Measurements from ENCODE around the gene LMNA. TPM values are rescaled to one million over a fixed set of nuclear protein-coding genes. Genes with fewer than 3 reads are reported as not detected.

Gene LMNA
- total RNA-seq, 1 experiment from 2014 or later, result 225 TPM

- no peaks in the 10 kb centered on the region for H3K27me3 ChIP-seq (replicated peaks; ENCODE audit: insufficient read depth, low read depth, low read length, poor library complexity)
- CTCF ChIA-PET, result interaction anchor here (0.5 to 2.7 kb wide), 7 partner anchors 39 to 131 kb away, joined by 3 to 28 read pairs (median 5); partner anchors contain the start of gene PMF1
- no peaks in the 10 kb centered on the region for H3K36me3 ChIP-seq (ENCODE audit: insufficient read depth, low read length, poor library complexity, severe bottlenecking)
- no peak overlapping the region for H3K27ac ChIP-seq (ENCODE audit: low read depth, low read length, poor library complexity, severe bottlenecking)
- no peak for DNase-seq (ENCODE audit: low spot score)
- BruUV-seq (replicated peaks), result no TSS peak
- H3K4me1 ChIP-seq (ENCODE audit: insufficient read depth, low read length, poor library complexity, severe bottlenecking), result peaks cover 10% of the 10 kb centered on the region
- H3K9me3 ChIP-seq (ENCODE audit: low read depth, low read length, poor library complexity, severe bottlenecking), result no peaks in the 10 kb centered on the region
- POLR2A ChIA-PET (ENCODE audit: low non-redundant PET), result no interaction called here
- intact Hi-C loops (cut with micrococcal nuclease; ENCODE audit: unreplicated experiment), result loop anchor here (1.0 to 10.0 kb wide), 2 partner anchors 80 to 169 kb away; no protein-coding TSS in a partner anchor
- no peak overlapping the region for H3K4me3 ChIP-seq (ENCODE audit: low read depth, low read length, poor library complexity, severe bottlenecking)
- TF ChIP-seq EZH2 (IDR thresholded peaks at IDR 0.05; ENCODE audit: borderline replicate concordance, low read depth, low read length, poor library complexity, severe bottlenecking), result no peak
- no peak for TF ChIP-seq CTCF (conservative IDR thresholded peaks at IDR 0.05; ENCODE audit: low read depth, low read length)
Observed at GRCh38 chr1:156145650-156146019, 31.1 kb downstream of the LMNA start.

GRCh38 chr1:156146020-156146768, 31.7 kb downstream of the LMNA start:
- H3K4me3 ChIP-seq (ENCODE audit: low read depth, low read length, poor library complexity, severe bottlenecking), result peak overlapping the region; percentile 26
- CTCF ChIA-PET, result interaction anchor here (0.5 to 2.7 kb wide), 7 partner anchors 40 to 130 kb away, joined by 3 to 28 read pairs (median 5); partner anchors contain the start of gene PMF1
- intact Hi-C loops (cut with micrococcal nuclease; ENCODE audit: unreplicated experiment), result loop anchor here (1.0 to 10.0 kb wide), 2 partner anchors 79 to 169 kb away; no protein-coding TSS in a partner anchor
- no peak overlapping the region for H3K27ac ChIP-seq (ENCODE audit: low read depth, low read length, poor library complexity, severe bottlenecking)
- peak; percentile 93 for DNase-seq (ENCODE audit: low spot score)
- H3K9me3 ChIP-seq (ENCODE audit: low read depth, low read length, poor library complexity, severe bottlenecking), result no peaks in the 10 kb centered on the region
- no peaks in the 10 kb centered on the region for H3K36me3 ChIP-seq (ENCODE audit: insufficient read depth, low read length, poor library complexity, severe bottlenecking)
- peak; percentile 78 for TF ChIP-seq CTCF (conservative IDR thresholded peaks at IDR 0.05; ENCODE audit: low read depth, low read length)
- TF ChIP-seq EZH2 (IDR thresholded peaks at IDR 0.05; ENCODE audit: borderline replicate concordance, low read depth, low read length, poor library complexity, severe bottlenecking), result no peak
- H3K27me3 ChIP-seq (replicated peaks; ENCODE audit: insufficient read depth, low read depth, low read length, poor library complexity), result no peaks in the 10 kb centered on the region
- H3K4me1 ChIP-seq (ENCODE audit: insufficient read depth, low read length, poor library complexity, severe bottlenecking), result peaks cover 10% of the 10 kb centered on the region
- POLR2A ChIA-PET (ENCODE audit: low non-redundant PET), result no interaction called here
- no TSS peak for BruUV-seq (replicated peaks)

GRCh38 chr1:156146769-156147405, 32.4 kb downstream of the LMNA start:
- H3K9me3 ChIP-seq (ENCODE audit: low read depth, low read length, poor library complexity, severe bottlenecking), result no peaks in the 10 kb centered on the region
- intact Hi-C loops (cut with micrococcal nuclease; ENCODE audit: unreplicated experiment), result loop anchor here (1.0 to 10.0 kb wide), 2 partner anchors 78 to 168 kb away; no protein-coding TSS in a partner anchor
- TF ChIP-seq EZH2 (IDR thresholded peaks at IDR 0.05; ENCODE audit: borderline replicate concordance, low read depth, low read length, poor library complexity, severe bottlenecking), result no peak
- no peak for TF ChIP-seq CTCF (conservative IDR thresholded peaks at IDR 0.05; ENCODE audit: low read depth, low read length)
- H3K27me3 ChIP-seq (replicated peaks; ENCODE audit: insufficient read depth, low read depth, low read length, poor library complexity), result no peaks in the 10 kb centered on the region
- H3K4me3 ChIP-seq (ENCODE audit: low read depth, low read length, poor library complexity, severe bottlenecking), result peak overlapping the region; percentile 26
- no peak overlapping the region for H3K27ac ChIP-seq (ENCODE audit: low read depth, low read length, poor library complexity, severe bottlenecking)
- no peaks in the 10 kb centered on the region for H3K36me3 ChIP-seq (ENCODE audit: insufficient read depth, low read length, poor library complexity, severe bottlenecking)
- H3K4me1 ChIP-seq (ENCODE audit: insufficient read depth, low read length, poor library complexity, severe bottlenecking), result peaks cover 10% of the 10 kb centered on the region
- BruUV-seq (replicated peaks), result no TSS peak
- ChIA-PET POLR2A (ENCODE audit: low non-redundant PET) (no interaction called here), CTCF (interaction anchor here (2.7 kb wide), 1 partner anchor 78 kb away, joined by 28 read pairs; no protein-coding TSS in a partner anchor)
- DNase-seq (ENCODE audit: low spot score), result no peak

Measured in A673 (cell line).